Breast epithelium (tissue), 4 donors: ENCODE measurements around the gene SRP9. TPM values are rescaled to one million over a fixed set of nuclear protein-coding genes. Genes with fewer than 3 reads are reported as not detected.
"Not testable (repeated sequence)": the region's sequence is repeated elsewhere in the genome, so short reads cannot be mapped to it uniquely, and the experiment has no call there.

Source experiments
- DNase-seq, 2 donors: peaks; one replicate each; pipeline ENCODE4 v3.0.0-alpha.2; 2019; ENCODE audit warnings: low spot score in 2 of 2
- H3K27ac ChIP-seq, 2 donors: fragments of 200-600 bp; sonication (generic) in 1 of 2; one replicate each; pipeline ENCODE4 v1.5.1; 2016 to 2019; ENCODE audit warnings: mild to moderate bottlenecking in 1 of 2
- H3K27me3 ChIP-seq, 2 donors: fragments of 200-600 bp; sonication (generic) in 1 of 2; one replicate each; pipeline versions ENCODE4 v1.5.1 to v1.6.0; 2017 to 2019; ENCODE audit warnings: control low read depth in 1 of 2, mild to moderate bottlenecking in 1 of 2
- H3K36me3 ChIP-seq: fragments of 200-600 bp; one replicate; pipeline ENCODE4 v1.5.1; 2019
- H3K4me1 ChIP-seq, 2 donors: fragments of 200-600 bp; sonication (generic); one replicate each; pipeline ENCODE4 v1.5.1; 2016 to 2019; ENCODE audit warnings: control low read depth in 1 of 2
- H3K4me3 ChIP-seq, 3 donors: fragments of 200-600 bp; sonication (generic); 1 replicate in 2 of 3; 2 replicates in 1 of 3; pipeline ENCODE4 v1.5.1; 2016 to 2019; ENCODE audit warnings: mild to moderate bottlenecking in 3 of 3, moderate library complexity in 2 of 3
- H3K9me3 ChIP-seq, 2 donors: fragments of 200-600 bp; sonication (generic) in 1 of 2; one replicate each; pipeline ENCODE4 v1.5.1; 2016 to 2019; ENCODE audit warnings: control low read depth in 1 of 2
- POLR2A ChIP-seq: fragments of 450-650 bp; IDR thresholded peaks from one replicate; pipeline ENCODE4 v1.6.1; 2016; ENCODE audit warnings: antibody characterized with exemption, mild to moderate bottlenecking, moderate library complexity
- POLR2AphosphoS5 ChIP-seq, 3 donors: sonication (generic); formaldehyde crosslinking; IDR thresholded peaks; one replicate each; pipeline ENCODE4 v1.6.1; 2017; ENCODE audit warnings: antibody characterized with exemption in 3 of 3
- intact Hi-C: fragments of 100-400 bp; cut with DNase I; formaldehyde crosslinking; loops from one replicate; pipeline ENCODE4 v1.15.1; 2023; ENCODE audit warnings: low total_unique reads
- total RNA-seq, 3 donors: library from RNA; depleted of rRNA; stranded (reverse); fragments of >200 nt; gene quantifications; one replicate each; pipeline ENCODE4 v1.1.0, GENCODE V29; 2016
- TF ChIP-seq, protein P1 (sequence below), 3 donors: fragments of 450-650 bp; IDR thresholded peaks; one replicate each; pipeline ENCODE4 v1.5.1; 2016 to 2017; ENCODE audit warnings: antibody characterized with exemption in 3 of 3, mild to moderate bottlenecking in 3 of 3, moderate library complexity in 3 of 3

Gene SRP9
- total RNA-seq, 3 donors from 2014 or later = 168 to 251 (median 205) TPM

DNA sequence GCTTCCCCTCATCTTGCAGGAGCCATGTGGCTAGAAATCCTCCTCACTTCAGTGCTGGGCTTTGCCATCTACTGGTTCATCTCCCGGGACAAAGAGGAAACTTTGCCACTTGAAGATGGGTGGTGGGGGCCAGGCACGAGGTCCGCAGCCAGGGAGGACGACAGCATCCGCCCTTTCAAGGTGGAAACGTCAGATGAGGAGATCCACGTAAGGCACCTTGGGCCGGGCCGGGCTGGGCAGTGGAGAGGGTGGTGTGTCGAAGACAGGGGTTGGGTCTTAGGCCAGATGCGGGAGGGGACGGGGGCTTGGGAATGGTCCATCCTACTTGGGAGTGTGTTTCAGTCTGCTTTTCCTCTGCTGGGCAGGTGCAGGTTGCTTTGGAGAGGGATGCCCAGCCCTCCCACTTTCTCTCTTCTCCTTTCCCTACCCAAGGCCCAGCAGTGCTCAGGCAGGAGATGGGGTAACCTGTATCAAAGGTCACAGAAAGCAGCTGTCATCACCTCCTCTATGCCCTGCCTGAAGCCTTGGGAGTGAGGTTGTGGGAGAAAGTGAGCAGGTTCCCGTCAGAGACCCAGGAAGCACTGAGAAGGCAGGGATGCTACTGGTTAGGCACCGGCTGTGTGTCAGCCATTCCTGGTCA is 51.2 kb downstream of the SRP9 start:
- no peak for TF ChIP-seq POLR2AphosphoS5 (IDR thresholded peaks at IDR 0.05)
- TF ChIP-seq, protein P1, sequence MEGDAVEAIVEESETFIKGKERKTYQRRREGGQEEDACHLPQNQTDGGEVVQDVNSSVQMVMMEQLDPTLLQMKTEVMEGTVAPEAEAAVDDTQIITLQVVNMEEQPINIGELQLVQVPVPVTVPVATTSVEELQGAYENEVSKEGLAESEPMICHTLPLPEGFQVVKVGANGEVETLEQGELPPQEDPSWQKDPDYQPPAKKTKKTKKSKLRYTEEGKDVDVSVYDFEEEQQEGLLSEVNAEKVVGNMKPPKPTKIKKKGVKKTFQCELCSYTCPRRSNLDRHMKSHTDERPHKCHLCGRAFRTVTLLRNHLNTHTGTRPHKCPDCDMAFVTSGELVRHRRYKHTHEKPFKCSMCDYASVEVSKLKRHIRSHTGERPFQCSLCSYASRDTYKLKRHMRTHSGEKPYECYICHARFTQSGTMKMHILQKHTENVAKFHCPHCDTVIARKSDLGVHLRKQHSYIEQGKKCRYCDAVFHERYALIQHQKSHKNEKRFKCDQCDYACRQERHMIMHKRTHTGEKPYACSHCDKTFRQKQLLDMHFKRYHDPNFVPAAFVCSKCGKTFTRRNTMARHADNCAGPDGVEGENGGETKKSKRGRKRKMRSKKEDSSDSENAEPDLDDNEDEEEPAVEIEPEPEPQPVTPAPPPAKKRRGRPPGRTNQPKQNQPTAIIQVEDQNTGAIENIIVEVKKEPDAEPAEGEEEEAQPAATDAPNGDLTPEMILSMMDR (IDR thresholded peaks at IDR 0.05) = no peak
- TF ChIP-seq POLR2A = no peak
- Histone ChIP-seq H3K27me3 (no peaks in the 10 kb centered on the region), H3K4me3 (no peak overlapping the region), H3K27ac (peak overlapping the region in 1 of 2 donors; percentile 8), H3K36me3 (no peaks in the 10 kb centered on the region), H3K9me3 (no peaks in the 10 kb centered on the region), H3K4me1 (no peaks in the 10 kb centered on the region)
- DNase-seq = no peak
- intact Hi-C loops = no loop called here

- intact Hi-C loops = no loop called here
- Histone ChIP-seq H3K36me3 (no peaks in the 10 kb centered on the region), H3K9me3 (no peaks in the 10 kb centered on the region), H3K27ac (no peak overlapping the region), H3K27me3 (no peaks in the 10 kb centered on the region), H3K4me3 (no peak overlapping the region), H3K4me1 (no peaks in the 10 kb centered on the region)
- no peak for DNase-seq
- TF ChIP-seq POLR2A = no peak
- TF ChIP-seq, protein P1 (IDR thresholded peaks at IDR 0.05) = no peak
- no peak for TF ChIP-seq POLR2AphosphoS5 (IDR thresholded peaks at IDR 0.05)
Observed at GRCh38 chr1:225830841-225831240, 53.2 kb downstream of the SRP9 start.

GRCh38 chr1:225834417-225835329 is 57.0 kb downstream of the SRP9 start:
- H3K27ac ChIP-seq = peak overlapping the region; percentile 42 to 79
- H3K27me3 ChIP-seq = no peaks in the 10 kb centered on the region
- TF ChIP-seq POLR2AphosphoS5 (IDR thresholded peaks at IDR 0.05) = peak in 2 of 3 donors; percentile 36 to 52
- TF ChIP-seq, protein P1 (IDR thresholded peaks at IDR 0.05) = no peak
- H3K4me3 ChIP-seq = peak overlapping the region in 1 of 3 donors; percentile 6
- no peaks in the 10 kb centered on the region for H3K9me3 ChIP-seq
- H3K36me3 ChIP-seq = no peaks in the 10 kb centered on the region
- intact Hi-C loops = no loop called here
- no peaks in the 10 kb centered on the region for H3K4me1 ChIP-seq
- DNase-seq = peak in 1 of 2 donors; percentile 55

DNA sequence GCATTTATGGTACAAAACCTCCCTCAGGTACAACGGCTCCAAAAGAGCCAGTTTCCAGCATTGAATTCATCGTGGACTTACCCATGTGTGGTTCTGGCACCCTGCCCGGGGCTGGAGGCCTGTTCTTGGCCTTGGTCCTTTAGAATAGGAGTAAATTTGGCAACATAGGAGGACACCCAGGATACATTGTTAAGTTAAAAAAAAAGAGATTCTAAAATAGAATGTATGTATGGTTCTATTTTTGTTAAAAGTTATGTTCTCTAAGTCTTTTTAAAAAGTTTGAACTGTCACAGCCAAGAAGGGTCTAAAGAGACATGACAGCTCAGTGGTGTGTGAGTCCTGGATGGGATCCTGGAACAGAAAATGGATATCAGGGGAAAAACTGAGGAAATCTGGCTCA is 58.2 kb downstream of the SRP9 start:
- DNase-seq = no peak
- no peaks in the 10 kb centered on the region for H3K36me3 ChIP-seq
- H3K9me3 ChIP-seq = no peaks in the 10 kb centered on the region
- H3K4me1 ChIP-seq = no peaks in the 10 kb centered on the region
- intact Hi-C loops = no loop called here
- H3K27ac ChIP-seq = peak overlapping the region; percentile 21 to 45
- no peaks in the 10 kb centered on the region for H3K27me3 ChIP-seq
- H3K4me3 ChIP-seq = no peak overlapping the region
- TF ChIP-seq, protein P1 (IDR thresholded peaks at IDR 0.05) = no peak
- TF ChIP-seq POLR2AphosphoS5 (IDR thresholded peaks at IDR 0.05) (no peak), POLR2A (no peak)

- H3K9me3 ChIP-seq, intact Hi-C loops, H3K36me3 ChIP-seq, H3K4me3 ChIP-seq, H3K4me1 ChIP-seq, DNase-seq, H3K27me3 ChIP-seq: not testable (repeated sequence)
- H3K27ac ChIP-seq = peak overlapping the region in 1 of 2 donors; percentile 21
Observed at GRCh38 chr1:225836296-225836695, 58.7 kb downstream of the SRP9 start.
